Spleen (tissue), 7 donors: ENCODE measurements around the gene PLEKHB1.

ENCODE experiments used
- CTCF ChIP-seq, 11 experiments: fragments of 200-600 bp in 7 of 11; fragments of 450-650 bp in 4 of 11; sonication (generic) in 4 of 11; IDR thresholded peaks in 8 of 11; conservative IDR thresholded peaks in 3 of 11; 1 replicate in 7 of 11; 2 replicates in 4 of 11; pipeline versions ENCODE4 v1.4.0 to v1.8.0; 2016 to 2021; ENCODE audit warnings: antibody characterized with exemption in 11 of 11, inconsistent platforms in 4 of 11, mild to moderate bottlenecking in 1 of 11
- POLR2A ChIP-seq, 3 donors: fragments of 450-650 bp; IDR thresholded peaks; one replicate each; pipeline ENCODE4 v1.5.1; 2017; ENCODE audit warnings: antibody characterized with exemption in 3 of 3, mild to moderate bottlenecking in 1 of 3
- POLR2AphosphoS5 ChIP-seq, 3 donors: sonication (generic); formaldehyde crosslinking; IDR thresholded peaks; one replicate each; pipeline ENCODE4 v1.5.1; 2017; ENCODE audit warnings: antibody characterized with exemption in 3 of 3
- donor health status: DM: no; HTN: no; CAD: no; lungs with moderate emphysema.
- donor health status: DM: no; HTN: no; CAD: no.
- donor health status: DM: no; HTN: no; CAD: no.

GRCh38 chr11:73622926-73623593, 23.3 kb upstream of the PLEKHB1 start:
- TF ChIP-seq POLR2A (IDR thresholded peaks at IDR 0.05) = no peak
- no peak for TF ChIP-seq CTCF (IDR thresholded peaks at IDR 0.05 in 8 of 11, conservative IDR thresholded peaks at IDR 0.05 in 3 of 11)
- no peak for TF ChIP-seq POLR2AphosphoS5 (IDR thresholded peaks at IDR 0.05)
